IMR-90 (cell line): ENCODE results near the gene FBXL4. TPM values are rescaled to one million over a fixed set of nuclear protein-coding genes. Genes with fewer than 3 reads are reported as not detected.

Experiments
- ATAC-seq: fragments of 200-7000 bp; cut with Tn5 transposase; 2 replicates; pipeline ENCODE4 v1.9.1; 2020; ENCODE audit warnings: low read depth, mild to moderate bottlenecking, moderate library complexity
- BruUV-seq: library from RNA; stranded (reverse); fragments of 400-500 nt; replicated peaks from 2 replicates; lab custom pipeline; 2021; lab: Mats Ljungman, UMichigan
- CTCF ChIA-PET: fragments of 300-600 bp; formaldehyde crosslinking; extraction: SDS; loops from one replicate; lab custom pipeline; 2021; ENCODE audit warnings: antibody characterized with exemption; lab: Yijun Ruan, JAX
- POLR2A ChIA-PET: fragments of 300-600 bp; sonication (Branson Sonifier 250); formaldehyde crosslinking; loops from one replicate; lab custom pipeline; 2022; ENCODE audit warnings: antibody characterized with exemption; ENCODE audit not compliant: unreplicated experiment; lab: Charles Lee
- DNase-seq: peaks from one replicate; pipeline ENCODE4 v3.0.0; 2013
- H2AFZ ChIP-seq: replicated peaks from 2 replicates; pipeline ENCODE3; 2013; ENCODE audit warnings: low read length, mild to moderate bottlenecking; ENCODE audit not compliant: poor library complexity
- H2AK5ac ChIP-seq: 2 replicates; pipeline ENCODE4 v1.6.1; 2013; ENCODE audit warnings: low read depth, low read length, inconsistent platforms
- H2AK9ac ChIP-seq: replicated peaks from 2 replicates; pipeline ENCODE3; 2013; ENCODE audit warnings: mild to moderate bottlenecking, low read depth, low read length, moderate library complexity; ENCODE audit not compliant: poor library complexity
- H2BK120ac ChIP-seq: 2 replicates; pipeline ENCODE4 v1.6.1; 2013; ENCODE audit warnings: low read depth, low read length, inconsistent platforms
- H2BK15ac ChIP-seq: 3 replicates; pipeline ENCODE4 v1.6.1; 2013; ENCODE audit warnings: low read depth, low read length, inconsistent platforms
- H2BK20ac ChIP-seq: 2 replicates; pipeline ENCODE4 v1.6.1; 2013; ENCODE audit warnings: low read depth, mild to moderate bottlenecking, inconsistent platforms, low read length, moderate library complexity
- H2BK5ac ChIP-seq: 2 replicates; pipeline ENCODE4 v1.6.1; 2013; ENCODE audit warnings: mild to moderate bottlenecking, low read depth, low read length, inconsistent platforms; ENCODE audit not compliant: poor library complexity, severe bottlenecking
- H3K14ac ChIP-seq: replicated peaks from 2 replicates; pipeline ENCODE4 v1.6.1; 2013; ENCODE audit warnings: low read depth, low read length, inconsistent platforms
- H3K18ac ChIP-seq: 2 replicates; pipeline ENCODE4 v1.6.1; 2013; ENCODE audit warnings: low read depth, low read length, control low read depth
- H3K23ac ChIP-seq: 2 replicates; pipeline ENCODE4 v1.6.1; 2013; ENCODE audit warnings: low read depth, low read length, inconsistent platforms
- H3K27ac ChIP-seq: 2 replicates; pipeline ENCODE4 v1.5.1; 2013; ENCODE audit warnings: mild to moderate bottlenecking, control low read depth, low read length; ENCODE audit not compliant: insufficient read depth
- H3K27me3 ChIP-seq: 2 replicates; pipeline ENCODE4 v1.6.1; 2013; ENCODE audit warnings: low read length; ENCODE audit not compliant: control insufficient read depth, insufficient read depth
- H3K36me3 ChIP-seq: 2 replicates; pipeline ENCODE4 v1.6.1; 2013; ENCODE audit warnings: low read length, mixed read lengths; ENCODE audit not compliant: control insufficient read depth, insufficient read depth
- H3K4ac ChIP-seq: 2 replicates; pipeline ENCODE4 v1.6.1; 2013; ENCODE audit warnings: low read depth, low read length, inconsistent platforms
- H3K4me1 ChIP-seq: 2 replicates; pipeline ENCODE4 v1.6.1; 2013; ENCODE audit warnings: low read length, mixed read lengths; ENCODE audit not compliant: control insufficient read depth, insufficient read depth
- H3K4me2 ChIP-seq: 2 replicates; pipeline ENCODE4 v1.6.1; 2013; ENCODE audit warnings: low read depth, mild to moderate bottlenecking, control low read depth, low read length, moderate library complexity
- H3K4me3 ChIP-seq: 2 replicates; pipeline ENCODE4 v1.5.1; 2013; ENCODE audit warnings: low read depth, mild to moderate bottlenecking, control low read depth, low read length, moderate library complexity; ENCODE audit not compliant: insufficient read depth
- H3K56ac ChIP-seq: 2 replicates; pipeline ENCODE4 v1.6.1; 2013; ENCODE audit warnings: low read length, inconsistent platforms; ENCODE audit not compliant: insufficient read depth; ENCODE audit errors: extremely low read depth
- H3K79me1 ChIP-seq, 2 experiments: 2 replicates each; pipeline ENCODE4 v1.6.1; 2013; ENCODE audit warnings: low read length in 2 of 2, inconsistent platforms in 1 of 2, low read depth in 1 of 2
- H3K9ac ChIP-seq: 2 replicates; pipeline ENCODE4 v1.6.1; 2013; ENCODE audit warnings: low read depth, low read length, control low read depth
- H3K9me1 ChIP-seq: 2 replicates; pipeline ENCODE4 v1.6.1; 2013; ENCODE audit warnings: low read length, inconsistent platforms; ENCODE audit not compliant: insufficient read depth
- H3K9me3 ChIP-seq: 2 replicates; pipeline ENCODE4 v1.6.1; 2013; ENCODE audit warnings: low read length; ENCODE audit not compliant: control insufficient read depth, insufficient read depth
- H4K20me1 ChIP-seq: 2 replicates; pipeline ENCODE4 v1.6.1; 2013; ENCODE audit warnings: low read length, inconsistent platforms; ENCODE audit not compliant: insufficient read depth
- H4K5ac ChIP-seq: 2 replicates; pipeline ENCODE4 v1.6.1; 2013; ENCODE audit warnings: mild to moderate bottlenecking, low read depth, low read length, control low read depth
- H4K8ac ChIP-seq, 2 experiments: 2 replicates each; pipeline ENCODE4 v1.6.1; 2013; ENCODE audit warnings: low read depth in 2 of 2, low read length in 2 of 2, control low read depth in 1 of 2, inconsistent platforms in 1 of 2
- H4K91ac ChIP-seq: 2 replicates; pipeline ENCODE4 v1.6.1; 2013; ENCODE audit warnings: low read depth, low read length, inconsistent platforms; ENCODE audit not compliant: insufficient read depth
- BHLHE40 ChIP-seq: fragments of 150-350 bp; IDR thresholded peaks from 2 replicates; pipeline ENCODE4 v1.6.1; 2016; ENCODE audit warnings: mild to moderate bottlenecking, low read depth, low read length
- CHD1 ChIP-seq: IDR thresholded peaks from 2 replicates; pipeline ENCODE4 v1.6.1; 2012; ENCODE audit warnings: low read depth, low read length, improper control_type of control experiment
- MAZ ChIP-seq: IDR thresholded peaks from 2 replicates; pipeline ENCODE4 v1.6.1; 2012; ENCODE audit warnings: low read depth, mild to moderate bottlenecking, low read length, improper control_type of control experiment, moderate library complexity, borderline replicate concordance
- MXI1 ChIP-seq: IDR thresholded peaks from 2 replicates; pipeline ENCODE4 v1.6.1; 2012; ENCODE audit warnings: low read depth, mild to moderate bottlenecking, low read length, moderate library complexity, borderline replicate concordance
- RCOR1 ChIP-seq: IDR thresholded peaks from 2 replicates; pipeline ENCODE4 v1.6.1; 2012; ENCODE audit warnings: mild to moderate bottlenecking, low read length, improper control_type of control experiment; ENCODE audit not compliant: insufficient replicate concordance
- dilution Hi-C: fragments of 300-500 bp; cut with HindIII; formaldehyde crosslinking; loops from one replicate; pipeline ENCODE4 v1.14.3; 2018; ENCODE audit warnings: low sequenced_read_pairs; ENCODE audit not compliant: unreplicated experiment
- in situ Hi-C: fragments of 300-500 bp; cut with MboI; formaldehyde crosslinking; loops from 3 replicates; pipeline ENCODE4 v1.14.3; 2019; ENCODE audit warnings: low sequenced_read_pairs, inconsistent platforms, mixed read lengths
- intact Hi-C: fragments of 100-400 bp; cut with micrococcal nuclease; formaldehyde crosslinking; loops from 2 replicates; pipeline ENCODE4 v1.10.0; 2022
- polyA plus RNA-seq, 3 experiments: library from polyadenylated mRNA; depleted of rRNA; stranded (reverse); fragments of >200 nt; gene quantifications; 2 replicates each; pipeline ENCODE4 v1.2.3, GENCODE V29; 2012; ENCODE audit warnings: low replicate concordance in 1 of 3
- total RNA-seq: library from RNA; depleted of rRNA; stranded (reverse); fragments of >200 nt; gene quantifications from 2 replicates; pipeline ENCODE4 v1.2.3, GENCODE V29; 2012

The FBXL4 gene
- total and polyA plus RNA-seq, 2 of the 4 experiments (the other 2 are of a cell fraction) = 7.8 to 17.6 TPM

DNA sequence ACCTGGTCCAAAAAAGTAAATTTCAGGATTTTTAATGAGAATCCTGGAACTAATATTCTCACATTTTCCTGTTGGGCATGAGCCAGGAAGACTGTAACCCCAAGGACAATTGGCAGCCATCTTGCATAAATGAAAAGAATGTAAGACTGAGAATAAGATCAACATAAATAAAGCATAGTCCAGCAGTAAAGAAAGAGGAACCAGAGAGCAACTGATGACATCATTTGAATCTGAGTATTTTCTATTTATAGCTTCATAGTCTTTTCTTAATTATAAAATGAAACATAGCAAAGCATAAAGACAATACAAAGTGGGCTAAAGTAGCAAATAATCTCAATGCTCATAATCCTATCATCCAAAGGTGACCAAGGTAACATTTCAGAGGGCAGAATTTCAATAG is 26.6 kb upstream of the FBXL4 start:
- POLR2A ChIA-PET = no interaction called here
- Histone ChIP-seq H2BK20ac (no peak overlapping the region), H3K18ac (no peak overlapping the region), H3K14ac (no peak overlapping the region), H3K79me1 (no peaks in the 10 kb centered on the region), H3K56ac (no peak overlapping the region), H2AK5ac (no peak overlapping the region), H2AFZ (no peak overlapping the region), H3K23ac (no peak overlapping the region), H4K8ac (no peak overlapping the region), H3K36me3 (no peaks in the 10 kb centered on the region), H3K4ac (no peak overlapping the region), H2BK120ac (no peak overlapping the region), H4K20me1 (no peaks in the 10 kb centered on the region), H3K4me1 (no peaks in the 10 kb centered on the region), H3K9ac (no peak overlapping the region), H2BK5ac (no peak overlapping the region), H3K27me3 (no peaks in the 10 kb centered on the region; the same call in 1 of the 2 replicates), H4K5ac (no peak overlapping the region), H2BK15ac (no peak overlapping the region), H3K9me3 (no peaks in the 10 kb centered on the region), H4K91ac (no peak overlapping the region), H3K4me3 (no peak overlapping the region), H3K27ac (no peak overlapping the region), H3K9me1 (no peaks in the 10 kb centered on the region), H3K4me2 (no peak overlapping the region), H2AK9ac (no peak overlapping the region)
- ATAC-seq (no peak), DNase-seq (no peak)
- in situ Hi-C loops (no loop called here), intact Hi-C loops (no loop called here), dilution Hi-C loops (no loop called here)
- CTCF ChIA-PET = no interaction called here
- BruUV-seq = no TSS peak
- TF ChIP-seq RCOR1 = no peak
- TF ChIP-seq CHD1 = no peak
- TF ChIP-seq MAZ = no peak
- TF ChIP-seq BHLHE40 = no peak
- no peak for TF ChIP-seq MXI1
